ENCODE data around the gene NRG3. TPM values are rescaled to one million over a fixed set of nuclear protein-coding genes. Genes with fewer than 3 reads are reported as not detected.

Gene NRG3
- total and polyA plus RNA-seq, 11 donors, result 0.11 to 0.41 (median 0.27) TPM; not detected in 7

DNA sequence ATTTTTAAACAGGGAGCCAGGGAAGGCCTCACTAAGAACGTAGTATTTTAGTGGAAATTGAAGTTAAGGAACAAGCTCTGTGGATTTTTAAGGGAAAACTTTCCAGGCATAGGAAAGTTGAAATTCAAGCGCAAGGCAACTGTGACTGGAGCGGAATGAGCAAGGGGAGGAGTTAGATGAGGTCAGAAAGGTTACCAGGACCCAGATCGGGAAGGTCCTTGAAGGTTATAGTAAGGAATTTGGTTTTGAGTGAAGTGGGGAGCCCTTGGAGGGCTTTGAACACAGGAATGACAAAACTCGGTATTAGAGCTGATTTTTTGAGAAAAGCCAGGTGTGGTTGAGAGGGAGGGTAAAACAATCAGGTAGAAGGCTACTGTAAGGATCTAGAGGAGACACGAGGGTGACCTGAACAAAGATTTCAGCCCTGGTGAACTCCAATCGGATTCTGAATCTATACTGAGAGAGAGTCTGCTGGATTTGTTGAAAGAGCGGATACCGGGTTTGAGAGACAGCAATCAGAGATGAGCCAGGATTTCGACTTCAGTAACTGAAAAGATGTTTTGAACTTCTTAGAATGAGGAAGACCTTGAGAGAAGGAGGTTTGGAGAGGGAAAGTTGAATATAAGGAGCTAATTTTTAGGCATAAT, 1013.9 kb downstream of the NRG3 start:
- H3K9me3 ChIP-seq, result no peaks in the 10 kb centered on the region
- no peak for ATAC-seq
- H3K36me3 ChIP-seq, result no peaks in the 10 kb centered on the region
- no peaks in the 10 kb centered on the region for H3K4me1 ChIP-seq
- DNase-seq, result no peak
- no peak overlapping the region for H3K4me3 ChIP-seq
- no peaks in the 10 kb centered on the region for H3K27me3 ChIP-seq
- no peak overlapping the region for H3K27ac ChIP-seq
- no peak for TF ChIP-seq POLR2A (IDR thresholded peaks at IDR 0.05)
- TF ChIP-seq, protein P1, sequence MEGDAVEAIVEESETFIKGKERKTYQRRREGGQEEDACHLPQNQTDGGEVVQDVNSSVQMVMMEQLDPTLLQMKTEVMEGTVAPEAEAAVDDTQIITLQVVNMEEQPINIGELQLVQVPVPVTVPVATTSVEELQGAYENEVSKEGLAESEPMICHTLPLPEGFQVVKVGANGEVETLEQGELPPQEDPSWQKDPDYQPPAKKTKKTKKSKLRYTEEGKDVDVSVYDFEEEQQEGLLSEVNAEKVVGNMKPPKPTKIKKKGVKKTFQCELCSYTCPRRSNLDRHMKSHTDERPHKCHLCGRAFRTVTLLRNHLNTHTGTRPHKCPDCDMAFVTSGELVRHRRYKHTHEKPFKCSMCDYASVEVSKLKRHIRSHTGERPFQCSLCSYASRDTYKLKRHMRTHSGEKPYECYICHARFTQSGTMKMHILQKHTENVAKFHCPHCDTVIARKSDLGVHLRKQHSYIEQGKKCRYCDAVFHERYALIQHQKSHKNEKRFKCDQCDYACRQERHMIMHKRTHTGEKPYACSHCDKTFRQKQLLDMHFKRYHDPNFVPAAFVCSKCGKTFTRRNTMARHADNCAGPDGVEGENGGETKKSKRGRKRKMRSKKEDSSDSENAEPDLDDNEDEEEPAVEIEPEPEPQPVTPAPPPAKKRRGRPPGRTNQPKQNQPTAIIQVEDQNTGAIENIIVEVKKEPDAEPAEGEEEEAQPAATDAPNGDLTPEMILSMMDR (IDR thresholded peaks at IDR 0.05), result no peak
- intact Hi-C loops (cut with DNase I), result no loop called here
- 65 to 74% (median 67%) methylated on average over 10 of the region's 10 CpGs for WGBS, 4 donors

DNA sequence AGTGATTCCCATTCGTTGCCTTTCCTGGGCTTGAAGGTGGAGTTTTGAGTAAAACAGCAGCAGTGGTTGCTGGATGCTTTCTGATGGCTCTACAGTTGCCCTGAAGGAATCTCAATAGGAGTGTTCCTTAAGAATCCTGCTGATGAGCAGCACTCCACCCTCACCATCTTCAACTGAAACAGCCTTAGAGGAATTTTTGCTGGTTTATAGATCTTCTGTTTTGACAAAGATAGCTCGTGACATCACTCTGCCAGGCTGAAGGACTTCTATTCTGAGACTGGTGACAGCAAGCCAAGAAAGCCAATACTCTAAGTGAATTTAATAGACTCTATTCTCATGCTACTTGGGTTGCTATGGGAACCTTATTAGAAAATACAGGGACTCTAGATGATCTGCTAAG, 1014.7 kb downstream of the NRG3 start:
- H3K9me3 ChIP-seq, result no peaks in the 10 kb centered on the region
- no peaks in the 10 kb centered on the region for H3K36me3 ChIP-seq
- TF ChIP-seq, protein P1 (IDR thresholded peaks at IDR 0.05), result no peak
- TF ChIP-seq POLR2A (IDR thresholded peaks at IDR 0.05), result no peak
- H3K4me3 ChIP-seq, result no peak overlapping the region
- no peak overlapping the region for H3K27ac ChIP-seq
- DNase-seq, result no peak
- H3K4me1 ChIP-seq, result no peaks in the 10 kb centered on the region
- ATAC-seq, result no peak
- H3K27me3 ChIP-seq, result no peaks in the 10 kb centered on the region
- intact Hi-C loops (cut with DNase I), result no loop called here
- 45 to 53% (median 50%) methylated on average over 2 of the region's 2 CpGs for WGBS, 4 donors

DNA sequence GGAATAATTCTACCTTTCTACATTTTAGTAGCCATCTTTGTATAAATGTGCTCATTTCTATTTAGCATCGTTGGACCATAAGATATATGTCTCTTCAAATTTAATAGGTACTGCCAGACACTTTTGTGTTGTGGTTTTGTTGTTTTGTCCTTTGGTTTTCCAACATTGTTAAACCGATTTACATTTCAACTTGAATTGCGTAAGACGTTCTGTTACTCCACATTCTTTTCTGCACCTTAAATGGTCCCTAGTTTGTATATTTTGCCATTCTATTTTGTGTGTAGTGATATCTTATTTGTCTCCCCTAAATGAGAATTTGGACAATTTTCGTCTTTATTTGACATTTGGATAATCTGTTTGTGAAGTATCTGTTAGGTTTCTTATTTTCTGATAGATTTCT, 1015.6 kb downstream of the NRG3 start:
- H3K27me3 ChIP-seq, result no peaks in the 10 kb centered on the region
- H3K36me3 ChIP-seq, result no peaks in the 10 kb centered on the region
- H3K4me1 ChIP-seq, result no peaks in the 10 kb centered on the region
- 85 to 89% (median 88%) methylated on average over 5 of the region's 5 CpGs for WGBS, 4 donors
- ATAC-seq, result no peak
- TF ChIP-seq, protein P1 (IDR thresholded peaks at IDR 0.05), result no peak
- TF ChIP-seq POLR2A (IDR thresholded peaks at IDR 0.05), result no peak
- no peak overlapping the region for H3K4me3 ChIP-seq
- no peaks in the 10 kb centered on the region for H3K9me3 ChIP-seq
- intact Hi-C loops (cut with DNase I), result no loop called here
- H3K27ac ChIP-seq, result no peak overlapping the region
- no peak for DNase-seq

DNA sequence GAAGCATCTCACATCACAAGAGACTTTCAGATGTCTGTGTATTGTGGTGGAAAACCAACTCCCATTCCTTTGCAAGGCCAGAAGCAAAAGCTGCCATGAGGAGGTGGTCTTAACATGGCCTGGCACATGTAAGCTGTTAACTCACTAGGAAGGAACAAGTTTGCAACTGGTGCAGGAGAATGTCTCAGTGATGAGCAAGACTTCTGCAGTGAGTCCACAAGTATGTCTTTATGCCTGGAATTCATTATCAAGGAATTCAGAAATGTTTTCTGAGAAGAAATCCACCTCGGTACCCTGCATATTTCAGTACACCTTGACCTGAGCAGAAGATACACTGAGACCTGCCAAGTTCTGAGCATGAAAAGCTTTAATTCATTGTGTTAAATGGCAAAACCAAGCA, 1033.1 kb downstream of the NRG3 start:
- H3K27ac ChIP-seq, result no peak overlapping the region
- peaks cover 0 to 5% (median 0%) of the 10 kb centered on the region in 12 donors for H3K9me3 ChIP-seq
- TF ChIP-seq, protein P1 (IDR thresholded peaks at IDR 0.05), result no peak
- TF ChIP-seq POLR2A (IDR thresholded peaks at IDR 0.05), result no peak
- intact Hi-C loops (cut with DNase I), result no loop called here
- ATAC-seq (no peak), DNase-seq (no peak)
- no peak overlapping the region for H3K4me3 ChIP-seq
- 82 to 89% (median 88%) methylated on average over 1 of the region's 1 CpG for WGBS, 4 donors
- H3K36me3 ChIP-seq, result no peaks in the 10 kb centered on the region
- H3K4me1 ChIP-seq, result no peaks in the 10 kb centered on the region
- no peaks in the 10 kb centered on the region for H3K27me3 ChIP-seq
